GM12878 (cell line): ENCODE data around the gene TMEM198. TPM values are rescaled to one million over a fixed set of nuclear protein-coding genes. Genes with fewer than 3 reads are reported as not detected.
A peak's percentile ranks its signal among the peaks of the same experiment; 100 is the strongest.

ENCODE experiments used
- BRCA1 ChIP-seq: IDR thresholded peaks from 2 replicates; pipeline ENCODE4 v1.6.1; 2011; ENCODE audit warnings: low read depth, low read length, improper control_type of control experiment
- CBX5 ChIP-seq: sonication (generic); IDR thresholded peaks from 2 replicates; pipeline ENCODE4 v1.6.1; 2016; ENCODE audit warnings: low read depth, moderate library complexity, mild to moderate bottlenecking, inconsistent platforms
- CHD1 ChIP-seq: IDR thresholded peaks from 2 replicates; pipeline ENCODE4 v1.6.1; 2012; ENCODE audit warnings: low read depth, low read length, improper control_type of control experiment
- ESRRA ChIP-seq: IDR thresholded peaks from 2 replicates; pipeline ENCODE4 v1.6.1; 2012; ENCODE audit warnings: mild to moderate bottlenecking, low read length, improper control_type of control experiment
- ETV6 ChIP-seq, 2 experiments: fragments of 450-650 bp in 1 of 2; IDR thresholded peaks in 1 of 2; conservative IDR thresholded peaks in 1 of 2; 2 replicates each; pipeline ENCODE4 v1.6.1; 2014; ENCODE audit warnings: antibody characterized with exemption in 1 of 2, borderline replicate concordance in 1 of 2, low read depth in 1 of 2, mild to moderate bottlenecking in 1 of 2, moderate library complexity in 1 of 2
- FOXM1 ChIP-seq: IDR thresholded peaks from 2 replicates; pipeline ENCODE4 v1.6.1; 2012; ENCODE audit warnings: low read depth, mild to moderate bottlenecking, inconsistent platforms, low read length, moderate library complexity
- HDAC6 ChIP-seq: fragments of 200-600 bp; sonication (generic); IDR thresholded peaks from one replicate; pipeline ENCODE4 v1.8.0; 2017; ENCODE audit warnings: antibody characterized with exemption; ENCODE audit not compliant: unreplicated experiment
- IKZF1 ChIP-seq: fragments of 450-650 bp; conservative IDR thresholded peaks from 2 replicates; pipeline ENCODE4 v1.6.1; 2017; ENCODE audit warnings: antibody characterized with exemption, mild to moderate bottlenecking
- KAT2A ChIP-seq: conservative IDR thresholded peaks from 2 replicates; pipeline ENCODE4 v1.6.1; 2011; ENCODE audit warnings: low read depth, low read length; ENCODE audit not compliant: control insufficient read depth
- KDM1A ChIP-seq: fragments of 200-600 bp; sonication (generic); IDR thresholded peaks from 2 replicates; pipeline ENCODE4 v1.6.1; 2016; ENCODE audit warnings: borderline replicate concordance
- MYB ChIP-seq: fragments of 150-350 bp; IDR thresholded peaks from 2 replicates; pipeline ENCODE4 v1.6.1; 2014; ENCODE audit warnings: mild to moderate bottlenecking, low read depth, low read length, borderline replicate concordance
- RELA ChIP-seq: fragments of 450-650 bp; IDR thresholded peaks from 2 replicates; pipeline ENCODE4 v1.8.0; 2014; ENCODE audit warnings: borderline replicate concordance; ENCODE audit not compliant: partially characterized antibody
- RUNX3 ChIP-seq: IDR thresholded peaks from 2 replicates; pipeline ENCODE4 v1.6.1; 2012; ENCODE audit warnings: low read length, inconsistent platforms
- SMAD1 ChIP-seq: fragments of 450-650 bp; IDR thresholded peaks from 2 replicates; pipeline ENCODE4 v1.6.1; 2018; ENCODE audit warnings: mild to moderate bottlenecking, low read depth; ENCODE audit not compliant: partially characterized antibody
- SMC3 ChIP-seq: IDR thresholded peaks from 2 replicates; pipeline ENCODE4 v1.6.1; 2011; ENCODE audit warnings: low read length, improper control_type of control experiment, borderline replicate concordance
- SPI1 ChIP-seq: IDR thresholded peaks from 2 replicates; pipeline ENCODE4 v1.6.1; 2011; ENCODE audit warnings: low read depth, mild to moderate bottlenecking, low read length, moderate library complexity, borderline replicate concordance; ENCODE audit not compliant: insufficient read depth
- ZNF592 ChIP-seq: fragments of 450-650 bp; IDR thresholded peaks from 2 replicates; pipeline ENCODE4 v1.6.1; 2017; ENCODE audit warnings: mild to moderate bottlenecking, moderate library complexity
- polyA plus RNA-seq, 11 experiments: library from polyadenylated mRNA; depleted of rRNA in 4 of 11; unstranded in 6 of 11; stranded (reverse) in 5 of 11; fragments of >200 nt; fragmentation: Nextera tagmentation in 4 of 11; fragmentation: Illumina TruSeq in 1 of 11; extraction: Ambion mirVana in 4 of 11; extraction: Trizol in 1 of 11; gene quantifications; 1 replicate in 1 of 11; 2 replicates in 10 of 11; pipeline versions ENCODE4 v1.2.1 to v1.2.3, GENCODE V29; 2011 to 2016; ENCODE audit warnings: inconsistent platforms in 2 of 11, missing spikeins in 2 of 11, low read depth in 1 of 11
- total RNA-seq, 4 experiments: library from RNA; depleted of rRNA in 3 of 4; stranded (reverse); fragments of >200 nt in 3 of 4; fragmentation: Illumina TruSeq in 1 of 4; extraction: Trizol in 1 of 4; gene quantifications; 2 replicates each; pipeline versions ENCODE4 v1.2.1 to v1.2.3, GENCODE V29; 2013 to 2021
- TF ChIP-seq, protein P1 (sequence below): IDR thresholded peaks from 2 replicates; pipeline ENCODE4 v1.6.1; 2012; ENCODE audit warnings: low read depth, low read length, improper control_type of control experiment
- TF ChIP-seq, protein P2 (sequence below): fragments of 450-650 bp; IDR thresholded peaks from 2 replicates; pipeline ENCODE4 v1.6.1; 2017; ENCODE audit warnings: low read depth, mild to moderate bottlenecking, moderate library complexity
- TF ChIP-seq, protein P3 (sequence below): fragments of 450-650 bp; IDR thresholded peaks from 2 replicates; pipeline ENCODE4 v1.6.1; 2017; ENCODE audit warnings: mild to moderate bottlenecking, low read depth, inconsistent platforms; ENCODE audit not compliant: poor library complexity, severe bottlenecking

TMEM198 gene
- total and polyA plus RNA-seq, 10 of the 15 experiments (the other 5 are each of a cell fraction or from before 2014, with no cell fraction given), result 0.16 to 1.2 (median 0.65) TPM; not detected in 2

DNA sequence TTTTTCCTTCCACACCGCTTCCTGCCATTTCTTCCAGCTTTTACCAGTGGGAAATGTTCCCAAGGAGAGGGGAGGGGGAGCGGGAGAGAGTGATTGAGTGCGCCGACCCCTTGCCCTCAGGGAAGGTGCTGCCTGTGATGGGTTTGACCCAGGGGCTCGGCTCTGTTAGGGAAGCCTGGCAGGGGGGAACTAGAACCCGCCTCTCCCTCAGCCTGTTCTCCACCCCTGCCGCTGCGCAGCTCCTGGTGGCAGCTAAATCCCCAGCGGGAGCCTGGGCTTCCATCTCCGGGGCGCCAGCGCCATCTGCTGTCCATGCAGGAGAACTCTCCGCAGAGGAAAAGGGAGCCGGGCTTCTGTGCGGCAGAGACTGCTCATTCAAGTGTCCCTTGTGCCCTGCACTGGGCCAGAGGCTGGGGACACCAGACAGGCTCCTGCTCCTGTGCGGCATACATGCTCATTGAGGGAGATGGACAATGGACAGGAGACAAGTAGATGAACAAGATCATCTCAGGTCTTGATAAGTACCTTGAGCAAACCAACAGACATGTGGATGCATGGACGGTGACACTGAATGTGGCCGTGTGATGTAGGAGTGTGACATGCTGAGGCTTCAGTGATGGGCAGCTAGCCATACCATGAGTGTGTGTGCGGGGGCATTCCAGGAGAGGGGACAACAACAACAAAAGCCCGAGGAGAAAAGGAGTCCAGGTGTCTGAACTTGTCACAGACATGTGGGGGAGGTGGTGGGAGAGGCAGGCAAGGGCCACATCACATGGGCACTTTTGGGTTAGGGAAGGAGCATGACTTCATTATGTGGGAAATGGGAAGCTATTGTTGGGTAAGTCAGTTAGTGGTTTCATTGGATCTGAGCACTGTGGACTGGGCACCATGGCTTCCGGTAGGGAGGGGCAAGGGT, 13.5 kb upstream of the TMEM198 start (continued):
- TF ChIP-seq, protein P1, sequence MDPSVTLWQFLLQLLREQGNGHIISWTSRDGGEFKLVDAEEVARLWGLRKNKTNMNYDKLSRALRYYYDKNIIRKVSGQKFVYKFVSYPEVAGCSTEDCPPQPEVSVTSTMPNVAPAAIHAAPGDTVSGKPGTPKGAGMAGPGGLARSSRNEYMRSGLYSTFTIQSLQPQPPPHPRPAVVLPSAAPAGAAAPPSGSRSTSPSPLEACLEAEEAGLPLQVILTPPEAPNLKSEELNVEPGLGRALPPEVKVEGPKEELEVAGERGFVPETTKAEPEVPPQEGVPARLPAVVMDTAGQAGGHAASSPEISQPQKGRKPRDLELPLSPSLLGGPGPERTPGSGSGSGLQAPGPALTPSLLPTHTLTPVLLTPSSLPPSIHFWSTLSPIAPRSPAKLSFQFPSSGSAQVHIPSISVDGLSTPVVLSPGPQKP, result no peak
- TF ChIP-seq ESRRA, result no peak
- TF ChIP-seq, protein P2, sequence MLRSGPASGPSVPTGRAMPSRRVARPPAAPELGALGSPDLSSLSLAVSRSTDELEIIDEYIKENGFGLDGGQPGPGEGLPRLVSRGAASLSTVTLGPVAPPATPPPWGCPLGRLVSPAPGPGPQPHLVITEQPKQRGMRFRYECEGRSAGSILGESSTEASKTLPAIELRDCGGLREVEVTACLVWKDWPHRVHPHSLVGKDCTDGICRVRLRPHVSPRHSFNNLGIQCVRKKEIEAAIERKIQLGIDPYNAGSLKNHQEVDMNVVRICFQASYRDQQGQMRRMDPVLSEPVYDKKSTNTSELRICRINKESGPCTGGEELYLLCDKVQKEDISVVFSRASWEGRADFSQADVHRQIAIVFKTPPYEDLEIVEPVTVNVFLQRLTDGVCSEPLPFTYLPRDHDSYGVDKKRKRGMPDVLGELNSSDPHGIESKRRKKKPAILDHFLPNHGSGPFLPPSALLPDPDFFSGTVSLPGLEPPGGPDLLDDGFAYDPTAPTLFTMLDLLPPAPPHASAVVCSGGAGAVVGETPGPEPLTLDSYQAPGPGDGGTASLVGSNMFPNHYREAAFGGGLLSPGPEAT, result no peak
- TF ChIP-seq SPI1, result no peak
- TF ChIP-seq, protein P3, sequence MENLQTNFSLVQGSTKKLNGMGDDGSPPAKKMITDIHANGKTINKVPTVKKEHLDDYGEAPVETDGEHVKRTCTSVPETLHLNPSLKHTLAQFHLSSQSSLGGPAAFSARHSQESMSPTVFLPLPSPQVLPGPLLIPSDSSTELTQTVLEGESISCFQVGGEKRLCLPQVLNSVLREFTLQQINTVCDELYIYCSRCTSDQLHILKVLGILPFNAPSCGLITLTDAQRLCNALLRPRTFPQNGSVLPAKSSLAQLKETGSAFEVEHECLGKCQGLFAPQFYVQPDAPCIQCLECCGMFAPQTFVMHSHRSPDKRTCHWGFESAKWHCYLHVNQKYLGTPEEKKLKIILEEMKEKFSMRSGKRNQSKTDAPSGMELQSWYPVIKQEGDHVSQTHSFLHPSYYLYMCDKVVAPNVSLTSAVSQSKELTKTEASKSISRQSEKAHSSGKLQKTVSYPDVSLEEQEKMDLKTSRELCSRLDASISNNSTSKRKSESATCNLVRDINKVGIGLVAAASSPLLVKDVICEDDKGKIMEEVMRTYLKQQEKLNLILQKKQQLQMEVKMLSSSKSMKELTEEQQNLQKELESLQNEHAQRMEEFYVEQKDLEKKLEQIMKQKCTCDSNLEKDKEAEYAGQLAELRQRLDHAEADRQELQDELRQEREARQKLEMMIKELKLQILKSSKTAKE, result no peak
- TF ChIP-seq BRCA1, result no peak
- no peak for TF ChIP-seq RUNX3
- no peak for TF ChIP-seq MYB
- 0 out of 2 replicates have a peak, but pooled peaks have one; percentile 33 for TF ChIP-seq ZNF592
- TF ChIP-seq RELA, result no peak
- TF ChIP-seq SMAD1, result no peak
- no peak for TF ChIP-seq FOXM1
- no peak for TF ChIP-seq CHD1
- no peak for TF ChIP-seq ETV6 (conservative IDR thresholded peaks at IDR 0.05 in 1 of 2, IDR thresholded peaks at IDR 0.05 in 1 of 2; ENCODE audit: borderline replicate concordance in 1 of 2, low read depth in 1 of 2)
- 0 out of 2 replicates have a peak, but pooled peaks have one; percentile 13 for TF ChIP-seq IKZF1
- TF ChIP-seq SMC3, result peak; percentile 96
- TF ChIP-seq KAT2A, result no peak
- no peak for TF ChIP-seq CBX5
- TF ChIP-seq KDM1A, result no peak
- TF ChIP-seq HDAC6, result no peak
